Testis (tissue), 2 donors: ENCODE data around the gene SESTD1.

Experiments used
- CTCF ChIP-seq, 3 experiments: fragments of 450-650 bp in 2 of 3; fragments of 200-600 bp in 1 of 3; sonication (generic) in 1 of 3; IDR thresholded peaks; one replicate each; pipeline ENCODE4 v1.5.1; 2016 to 2019; ENCODE audit warnings: antibody characterized with exemption in 3 of 3, mild to moderate bottlenecking in 2 of 3, moderate library complexity in 1 of 3
- POLR2A ChIP-seq: fragments of 450-650 bp; IDR thresholded peaks from one replicate; pipeline ENCODE4 v1.6.1; 2017; ENCODE audit warnings: antibody characterized with exemption, mild to moderate bottlenecking, moderate library complexity

- TF ChIP-seq POLR2A (no peak), CTCF (IDR thresholded peaks at IDR 0.05) (no peak)
Observed at GRCh38 chr2:179069685-179070084, 194.9 kb downstream of the SESTD1 start.
